ENCODE results near the gene MYBBP1A.

Gene MYBBP1A

DNA sequence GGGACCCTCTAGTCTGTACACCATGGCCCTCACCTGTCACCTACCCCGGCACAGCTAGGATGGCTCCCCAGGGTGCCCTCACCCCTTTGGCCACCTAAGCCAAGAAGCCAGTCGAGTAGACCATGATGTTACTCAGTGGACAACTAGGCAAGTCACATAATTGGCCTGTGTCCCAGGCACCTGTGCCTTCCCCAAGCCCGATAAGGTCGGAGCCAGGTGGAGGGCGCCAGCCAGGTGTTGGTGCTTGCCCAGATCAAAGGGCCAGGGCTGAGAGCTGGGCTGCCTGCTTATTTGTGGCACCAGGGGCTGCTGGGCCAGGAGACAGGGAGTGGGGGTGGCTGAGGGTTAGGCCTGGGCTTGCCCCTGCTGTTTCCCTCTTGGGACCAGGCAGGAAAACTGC is 39.7 kb downstream of the MYBBP1A start:
- DNase-seq: no peak

- DNase-seq: no peak
Observed at GRCh38 chr17:4514779-4515178, 40.4 kb downstream of the MYBBP1A start.

- DNase-seq: no peak
Observed at GRCh38 chr17:4514206-4514605, 41.0 kb downstream of the MYBBP1A start.

DNA sequence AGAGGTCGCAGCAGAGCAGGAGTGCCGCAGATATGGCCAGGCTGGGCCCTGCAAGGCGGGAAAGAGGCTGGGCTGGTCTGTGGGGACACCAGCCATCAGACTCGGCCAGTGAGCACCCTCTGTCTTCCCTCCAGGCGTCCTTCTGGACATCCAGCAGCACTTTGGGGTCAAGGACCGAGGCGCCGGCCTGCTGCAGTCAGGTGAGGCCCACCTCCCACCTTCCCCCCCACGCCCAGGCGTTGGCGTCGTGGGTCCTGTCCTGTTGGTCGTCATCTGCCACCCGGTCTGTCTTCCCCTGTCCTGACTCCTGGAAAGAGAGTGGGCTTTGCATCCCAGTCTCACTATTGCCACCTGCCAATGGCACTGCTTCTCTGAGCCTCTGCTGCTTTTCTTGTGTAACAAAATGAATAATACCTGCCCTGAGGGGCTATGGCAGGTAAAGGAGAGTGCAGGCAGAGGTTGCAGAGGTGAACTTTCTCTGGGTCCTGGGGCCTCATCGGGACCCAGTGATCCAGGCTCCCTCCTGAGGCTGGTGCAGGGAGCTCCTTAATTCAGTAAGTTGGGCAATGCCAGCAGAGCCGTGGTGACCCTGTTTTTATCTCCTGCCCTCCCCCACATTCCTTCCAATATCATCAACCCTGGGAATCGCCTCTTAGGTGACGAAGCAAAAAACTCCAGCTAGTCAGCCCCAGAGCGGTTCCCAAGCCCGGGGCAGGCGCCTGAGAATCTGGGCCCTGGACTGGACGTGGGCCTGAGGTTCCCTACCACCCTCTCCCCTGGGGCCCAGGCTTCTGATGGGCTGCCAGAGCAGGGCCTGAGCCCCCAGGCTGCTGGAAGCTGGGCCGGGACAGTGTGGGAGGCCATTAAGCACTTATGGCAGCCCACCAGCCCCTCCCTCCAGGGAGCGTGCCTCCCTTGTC is 41.8 kb downstream of the MYBBP1A start:
- no peak for DNase-seq

- no peak for DNase-seq
Observed at GRCh38 chr17:4512156-4513112, 42.8 kb downstream of the MYBBP1A start.

DNA sequence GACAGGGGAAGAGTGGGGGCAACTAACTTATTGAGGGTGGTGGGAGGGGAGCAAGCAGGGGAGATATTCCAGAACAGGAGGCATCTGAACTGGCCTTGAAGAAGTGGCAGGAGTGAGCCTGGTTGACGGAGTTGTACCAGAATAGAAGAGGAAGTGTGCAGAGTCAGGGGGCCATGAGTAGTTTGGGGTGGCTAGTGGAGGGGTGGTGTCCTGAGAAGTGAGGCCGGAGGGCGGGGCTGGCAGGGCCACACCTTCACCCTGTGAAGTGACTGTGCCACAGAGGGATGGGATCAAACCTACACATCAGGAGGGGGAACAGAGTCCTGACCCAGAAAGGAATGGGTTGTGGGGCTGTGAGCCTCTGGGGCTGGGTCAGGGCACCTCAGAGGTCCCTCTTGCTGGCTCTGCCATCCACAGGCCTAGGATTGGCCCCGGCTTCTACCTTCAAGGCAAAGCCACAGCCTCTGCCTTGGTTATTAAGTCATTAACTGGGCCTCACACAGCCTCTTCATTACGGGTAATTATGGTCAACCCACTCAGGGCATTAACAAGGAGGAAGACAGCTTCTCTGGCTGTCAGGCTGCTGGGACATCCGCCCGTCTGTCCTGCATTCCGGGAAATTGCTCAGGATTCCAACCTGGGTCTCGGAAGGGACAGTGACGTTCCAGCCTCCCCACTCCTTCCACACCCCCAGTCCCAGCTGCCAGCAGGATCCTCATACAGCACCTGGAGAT is 43.8 kb downstream of the MYBBP1A start:
- no peak for DNase-seq

DNA sequence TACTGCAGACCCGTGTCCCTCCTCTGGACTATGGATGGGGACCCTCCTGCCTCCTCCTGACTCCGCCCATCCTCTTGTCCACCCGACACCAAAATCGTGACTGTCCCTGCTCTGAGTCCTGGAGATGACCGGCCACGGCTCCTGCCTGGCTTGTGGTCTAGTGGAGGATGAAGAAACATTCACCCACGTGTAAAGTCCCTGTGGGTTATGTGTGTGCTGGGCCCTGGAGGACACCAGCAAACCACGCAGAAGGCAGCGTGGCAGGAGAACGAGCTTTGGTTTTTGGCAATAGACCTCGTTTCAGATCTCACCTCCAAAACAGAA is 44.6 kb downstream of the MYBBP1A start:
- no peak for DNase-seq

GRCh38 chr17:4509923-4510617 is 45.1 kb downstream of the MYBBP1A start:
- no peak for DNase-seq

- peak; percentile 18 for DNase-seq
Observed at GRCh38 chr17:4509401-4509800, 45.8 kb downstream of the MYBBP1A start.

GRCh38 chr17:4508207-4508606 is 47.0 kb downstream of the MYBBP1A start:
- no peak for DNase-seq

- no peak for DNase-seq
Observed at GRCh38 chr17:4507361-4508111, 47.6 kb downstream of the MYBBP1A start.

- DNase-seq: no peak
Observed at GRCh38 chr17:4506892-4507291, 48.3 kb downstream of the MYBBP1A start.

DNA sequence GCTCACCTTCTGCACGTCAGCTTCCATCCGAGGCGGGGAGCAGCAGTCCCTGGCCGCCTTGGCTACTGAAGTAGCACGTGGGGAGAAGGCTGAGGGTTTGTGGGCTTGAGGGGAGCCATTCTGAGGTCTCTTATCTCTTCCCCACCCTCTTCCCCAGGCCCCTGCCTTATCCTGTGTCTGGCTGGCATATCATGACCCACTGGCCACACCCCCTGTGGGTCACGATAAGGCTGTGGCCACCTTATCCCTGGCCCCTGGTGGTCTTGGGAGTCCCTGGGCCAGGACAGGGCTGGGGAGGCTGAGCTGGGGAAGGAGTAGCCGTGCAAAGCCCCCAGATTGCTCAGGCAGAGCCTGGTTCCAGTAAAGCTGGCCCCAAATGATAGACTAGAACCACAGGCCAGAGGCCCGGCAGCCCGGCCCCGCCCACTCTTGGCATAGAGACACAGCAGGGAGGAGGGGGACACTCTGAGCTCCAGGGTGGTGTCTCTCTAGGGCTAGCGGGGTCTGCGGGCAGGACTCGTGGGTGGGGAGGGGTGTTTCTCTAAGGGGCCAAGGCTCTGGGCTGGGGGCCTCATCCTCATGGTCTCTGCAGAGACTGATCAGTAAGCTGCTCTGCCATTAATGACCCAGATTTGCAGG is 48.9 kb downstream of the MYBBP1A start:
- no peak for DNase-seq

DNA sequence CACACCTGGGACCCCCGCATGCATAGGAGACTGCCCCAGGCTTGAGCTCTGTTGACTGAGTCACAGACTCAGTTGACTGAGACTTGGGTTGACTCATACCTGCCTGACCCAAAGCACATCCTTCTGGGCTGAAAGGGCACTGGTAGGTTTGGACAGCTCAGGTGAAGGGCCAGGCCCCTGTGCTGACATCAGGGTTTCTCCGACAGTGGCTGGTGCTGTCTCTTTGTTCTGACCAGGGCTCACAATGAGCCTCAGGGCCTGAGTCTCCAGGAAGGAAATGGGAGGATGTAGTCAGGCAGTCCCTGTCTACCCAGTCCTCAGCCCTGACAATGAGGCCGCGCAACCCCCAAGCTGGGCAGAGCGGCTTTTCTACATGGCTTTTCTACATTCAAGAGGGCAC is 50.0 kb downstream of the MYBBP1A start:
- no peak for DNase-seq

DNA sequence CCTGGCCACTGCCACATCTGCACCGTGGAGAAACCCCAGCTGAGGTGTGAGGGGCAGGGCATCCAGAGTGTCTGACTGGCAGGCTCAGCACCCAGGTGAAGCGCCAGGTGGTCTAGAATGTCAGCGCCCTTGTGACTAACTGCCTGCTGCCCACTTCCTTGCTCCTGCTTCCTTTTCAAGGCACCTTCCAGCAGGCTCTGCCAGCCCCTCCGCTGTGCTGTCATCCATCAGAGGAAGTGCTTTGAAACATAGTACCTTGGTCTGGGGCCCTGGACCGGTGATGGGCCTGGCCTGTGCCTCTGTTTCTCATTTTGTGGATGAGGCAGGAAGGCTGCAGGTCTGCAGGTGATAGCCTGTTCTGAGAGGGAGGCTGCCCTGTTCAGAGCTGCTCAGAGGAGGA is 51.0 kb downstream of the MYBBP1A start:
- no peak for DNase-seq

DNA sequence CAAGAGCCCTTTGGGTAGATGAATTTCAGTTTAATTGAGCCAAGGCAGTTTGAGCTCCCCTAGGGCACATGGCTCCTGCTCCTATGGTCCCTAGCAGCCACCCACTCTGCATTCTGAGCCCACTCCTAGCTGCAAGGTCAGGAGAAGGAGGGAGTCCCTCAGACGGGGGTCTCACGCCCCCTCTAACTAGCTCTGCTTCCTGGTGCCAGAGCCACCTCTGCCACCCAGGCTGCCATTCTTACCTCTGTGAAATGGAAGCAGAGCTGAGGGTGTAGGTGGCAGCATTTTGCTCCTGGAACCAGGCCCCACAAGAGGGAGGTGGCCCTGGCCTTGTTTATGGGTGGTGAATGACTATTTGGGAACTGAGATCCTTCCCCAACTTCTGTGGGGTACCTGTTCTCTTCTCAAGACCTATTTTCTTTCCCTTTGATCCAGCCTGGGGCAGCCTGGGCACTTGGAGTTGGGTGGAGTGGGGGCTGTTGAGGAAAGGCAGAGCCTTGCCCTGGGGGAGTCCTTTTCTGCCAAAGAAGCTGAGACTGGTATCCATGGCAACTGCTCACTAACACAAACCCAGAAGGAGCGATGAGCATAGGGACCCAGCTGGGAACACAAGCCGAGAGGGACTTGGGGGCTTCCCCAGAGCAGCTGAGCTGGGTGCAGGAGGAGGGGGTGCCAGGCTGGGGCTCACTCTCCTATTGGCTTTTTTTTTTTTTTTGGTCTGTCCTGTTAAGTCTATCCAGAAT is 51.7 kb downstream of the MYBBP1A start:
- DNase-seq: no peak

- no peak for DNase-seq
Observed at GRCh38 chr17:4502466-4503154, 52.6 kb downstream of the MYBBP1A start.

DNA sequence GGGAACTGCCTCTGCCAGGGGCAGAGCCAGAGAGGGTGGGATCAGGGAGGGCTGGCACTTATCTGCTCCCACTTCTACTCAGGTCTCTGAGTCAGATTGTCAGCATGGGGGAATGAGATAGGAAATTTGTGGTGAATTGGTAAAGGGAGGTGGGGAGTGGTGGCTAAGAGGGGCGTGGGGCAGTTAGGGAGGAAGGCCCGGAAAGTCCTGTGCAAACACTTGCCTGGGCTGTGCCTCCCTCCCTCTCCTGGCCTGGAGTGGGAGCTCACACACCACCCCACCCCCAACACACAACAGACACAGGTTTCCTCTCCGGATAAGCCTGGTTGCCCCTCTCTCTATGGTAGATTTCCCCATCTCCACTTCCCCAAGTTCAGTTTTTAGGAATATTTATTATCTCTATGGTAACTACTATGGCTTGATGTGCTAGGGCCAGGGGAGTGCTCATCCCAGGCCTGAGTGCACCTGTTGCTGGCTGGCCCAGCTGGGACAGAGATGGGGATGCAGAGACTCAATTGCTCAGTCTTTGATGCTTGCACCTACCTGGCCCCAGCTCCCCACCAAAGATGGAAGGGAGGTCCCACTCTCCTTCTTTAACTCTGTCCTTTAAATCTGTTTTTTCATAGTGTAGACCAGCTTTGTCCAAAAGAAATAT is 53.8 kb downstream of the MYBBP1A start:
- no peak for DNase-seq

- no peak for DNase-seq
Observed at GRCh38 chr17:4500191-4500571, 55.0 kb downstream of the MYBBP1A start.

Measured in CD4-positive, alpha-beta T cell treated with Interleukin-17A for 1 hour (primary cell).